Measurements from ENCODE around the gene DCLK1.

DNA sequence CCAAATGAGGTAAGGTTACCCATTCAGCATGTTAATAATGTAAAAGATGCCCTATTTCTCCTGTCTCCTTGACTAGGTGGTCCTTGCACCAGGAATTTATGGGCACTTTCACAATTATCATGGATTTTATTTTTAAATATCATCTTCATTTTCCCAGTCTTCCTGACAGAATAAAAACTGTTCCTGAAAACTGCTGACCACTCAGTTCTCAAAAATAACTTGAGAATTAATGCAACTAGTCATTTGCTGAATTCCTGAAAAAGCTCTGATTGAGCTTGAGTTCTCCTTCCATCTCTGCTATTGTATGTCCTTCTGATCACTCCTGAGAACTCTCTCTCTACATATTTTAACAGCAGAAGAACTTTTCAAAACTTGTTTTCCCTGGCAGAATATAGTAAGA is 55.0 kb downstream of the DCLK1 start:
- TF ChIP-seq POLR2A (IDR thresholded peaks at IDR 0.05), result no peak
- TF ChIP-seq, protein P1, sequence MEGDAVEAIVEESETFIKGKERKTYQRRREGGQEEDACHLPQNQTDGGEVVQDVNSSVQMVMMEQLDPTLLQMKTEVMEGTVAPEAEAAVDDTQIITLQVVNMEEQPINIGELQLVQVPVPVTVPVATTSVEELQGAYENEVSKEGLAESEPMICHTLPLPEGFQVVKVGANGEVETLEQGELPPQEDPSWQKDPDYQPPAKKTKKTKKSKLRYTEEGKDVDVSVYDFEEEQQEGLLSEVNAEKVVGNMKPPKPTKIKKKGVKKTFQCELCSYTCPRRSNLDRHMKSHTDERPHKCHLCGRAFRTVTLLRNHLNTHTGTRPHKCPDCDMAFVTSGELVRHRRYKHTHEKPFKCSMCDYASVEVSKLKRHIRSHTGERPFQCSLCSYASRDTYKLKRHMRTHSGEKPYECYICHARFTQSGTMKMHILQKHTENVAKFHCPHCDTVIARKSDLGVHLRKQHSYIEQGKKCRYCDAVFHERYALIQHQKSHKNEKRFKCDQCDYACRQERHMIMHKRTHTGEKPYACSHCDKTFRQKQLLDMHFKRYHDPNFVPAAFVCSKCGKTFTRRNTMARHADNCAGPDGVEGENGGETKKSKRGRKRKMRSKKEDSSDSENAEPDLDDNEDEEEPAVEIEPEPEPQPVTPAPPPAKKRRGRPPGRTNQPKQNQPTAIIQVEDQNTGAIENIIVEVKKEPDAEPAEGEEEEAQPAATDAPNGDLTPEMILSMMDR (IDR thresholded peaks at IDR 0.05), result no peak

Data from lower leg skin (tissue), 3 donors.